Ovary (tissue), 9 donors: ENCODE data around the gene CCND3. TPM values are rescaled to one million over a fixed set of nuclear protein-coding genes. Genes with fewer than 3 reads are reported as not detected.

Experiments used
- DNase-seq, 5 donors: peaks; one replicate each; pipeline ENCODE4 v3.0.0-alpha.2; 2019 to 2020
- H3K27ac ChIP-seq, 2 donors: fragments of 200-600 bp; one replicate each; pipeline versions ENCODE4 v1.5.1 to v1.8.0; 2019 to 2022
- H3K27me3 ChIP-seq: fragments of 200-600 bp; one replicate; pipeline ENCODE4 v1.8.0; 2022
- H3K36me3 ChIP-seq: fragments of 200-600 bp; sonication (generic); one replicate; pipeline ENCODE4 v1.5.1; 2019
- H3K4me1 ChIP-seq: one replicate; pipeline ENCODE4 v1.8.1; 2013; ENCODE audit warnings: mild to moderate bottlenecking, moderate library complexity; ENCODE audit not compliant: insufficient read depth
- H3K4me3 ChIP-seq: fragments of 200-600 bp; sonication (generic); one replicate; pipeline ENCODE4 v1.5.1; 2017
- H3K9me3 ChIP-seq, 2 donors: fragments of 200-600 bp in 1 of 2; sonication (generic) in 1 of 2; one replicate each; pipeline versions ENCODE4 v1.5.1 to v1.8.1; 2013 to 2019; ENCODE audit warnings: mild to moderate bottlenecking in 1 of 2, moderate library complexity in 1 of 2
- CTCF ChIP-seq, 3 donors: fragments of 450-650 bp in 2 of 3; fragments of 200-600 bp in 1 of 3; IDR thresholded peaks; one replicate each; pipeline versions ENCODE4 v1.5.1 to v1.8.0; 2016 to 2022; ENCODE audit warnings: antibody characterized with exemption in 3 of 3, mild to moderate bottlenecking in 1 of 3
- EP300 ChIP-seq: sonication (generic); formaldehyde crosslinking; IDR thresholded peaks from one replicate; pipeline ENCODE4 v1.6.1; 2017; ENCODE audit warnings: antibody characterized with exemption
- POLR2A ChIP-seq: fragments of 450-650 bp; IDR thresholded peaks from one replicate; pipeline ENCODE4 v1.6.1; 2017; ENCODE audit warnings: antibody characterized with exemption, mild to moderate bottlenecking, moderate library complexity
- WGBS, 3 donors: extraction: QIAGEN DNeasy Blood & Tissue Kit in 1 of 3; methylation state at CpG; one replicate each; pipeline versions ENCODE4 v1.1.5 to v1.1.7; 2013 to 2017; 5-methylcytosine and 5-hydroxymethylcytosine counted together
- intact Hi-C, 4 donors: fragments of 100-400 bp; cut with DNase I; formaldehyde crosslinking; loops; one replicate each; pipeline versions ENCODE4 v1.11.0 to v1.15.1; 2022 to 2023
- polyA plus RNA-seq, 2 donors: library from polyadenylated mRNA; stranded (reverse); fragments of 200-250 nt in 1 of 2; fragments of 350-450 nt in 1 of 2; fragmentation: Illumina TruSeq in 1 of 2; extraction: RNeasy Lipid Tissue Mini Kit (QIAGEN cat#74804) in 1 of 2; gene quantifications; one replicate each; pipeline ENCODE4 v1.2.3, GENCODE V29; 2013 to 2014
- total RNA-seq, 7 donors: library from RNA; depleted of rRNA in 2 of 7; stranded (reverse); fragments of >200 nt in 2 of 7; fragmentation: NEBNext Ultra II Directional in 3 of 7; extraction: Animal tissue kit (Norgen Biotek cat#: 25700) in 3 of 7; gene quantifications; one replicate each; pipeline versions ENCODE4 v1.1.0 to v1.2.4, GENCODE V29; 2016 to 2023
- donor health status: DM: no; HTN: no; CAD: no; lungs with moderate emphysema.
- donor health status: DM: no; HTN: no; CAD: no.
- donor health status: Bipolar disorder and iron deficiency.
- donor health status: DM: yes; HTN: yes; CAD: no.
- donor health status: DM: no; HTN: no; CAD: no.
- donor health status: DM: yes; HTN: yes; CAD: no.

The CCND3 gene
- total and polyA plus RNA-seq, 9 donors = 22.7 to 217 (median 53.7) TPM

DNA sequence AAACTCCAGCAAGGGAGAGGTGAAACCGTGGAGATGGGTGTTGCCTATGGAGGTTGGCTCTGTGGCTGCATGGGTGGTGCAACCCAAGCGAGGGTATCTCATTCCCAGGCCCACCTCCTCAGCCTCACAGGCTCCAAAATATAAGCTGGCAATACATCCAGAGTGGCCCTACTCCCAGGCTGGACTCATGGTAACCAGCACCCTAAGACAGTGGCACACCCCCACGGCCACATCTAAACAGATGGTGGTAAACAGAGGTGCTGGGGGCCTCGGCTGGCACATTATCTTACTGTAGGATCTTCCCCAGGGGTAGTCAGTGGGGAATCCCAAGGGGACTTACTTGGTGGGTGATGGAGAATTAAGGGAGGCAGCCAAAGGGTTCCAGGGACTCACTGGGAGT is 33.7 kb upstream of the CCND3 start:
- TF ChIP-seq POLR2A (no peak), CTCF (IDR thresholded peaks at IDR 0.05) (no peak)
- Histone ChIP-seq H3K9me3 (no peaks in the 10 kb centered on the region), H3K27me3 (no peaks in the 10 kb centered on the region), H3K36me3 (no peaks in the 10 kb centered on the region), H3K4me1 (peaks cover 4% of the 10 kb centered on the region), H3K4me3 (no peak overlapping the region), H3K27ac (no peak overlapping the region)
- WGBS, 3 donors = 84 to 95% (median 90%) methylated on average over 4 of the region's 4 CpGs
- no peak for DNase-seq
- intact Hi-C loops = no loop called here

GRCh38 chr6:41974281-41974825 is 32.7 kb upstream of the CCND3 start:
- H3K9me3 ChIP-seq = no peaks in the 10 kb centered on the region

GRCh38 chr6:41972826-41973225 is 31.2 kb upstream of the CCND3 start:
- H3K36me3 ChIP-seq = no peaks in the 10 kb centered on the region
- TF ChIP-seq POLR2A (no peak), CTCF (IDR thresholded peaks at IDR 0.05) (no peak), EP300 (no peak)
- 28 to 43% (median 37%) methylated on average over 2 of the region's 2 CpGs for WGBS, 3 donors
- intact Hi-C loops = no loop called here
- H3K4me3 ChIP-seq = no peak overlapping the region
- H3K27me3 ChIP-seq = no peaks in the 10 kb centered on the region
- H3K9me3 ChIP-seq = no peaks in the 10 kb centered on the region
- no peak for DNase-seq
- H3K27ac ChIP-seq = no peak overlapping the region
- H3K4me1 ChIP-seq = peaks cover 4% of the 10 kb centered on the region

More at GRCh38 chr6:41974281-41974825, 32.7 kb upstream of the CCND3 start:
- no peak overlapping the region for H3K4me3 ChIP-seq
- no peak for TF ChIP-seq CTCF (IDR thresholded peaks at IDR 0.05)
- TF ChIP-seq EP300 = no peak
- no peak for TF ChIP-seq POLR2A
- H3K27ac ChIP-seq = no peak overlapping the region
- WGBS, 3 donors = 87 to 98% (median 94%) methylated on average over 5 of the region's 5 CpGs
- H3K27me3 ChIP-seq = no peaks in the 10 kb centered on the region
- DNase-seq = no peak
- peaks cover 4% of the 10 kb centered on the region for H3K4me1 ChIP-seq
- intact Hi-C loops = no loop called here
- H3K36me3 ChIP-seq = no peaks in the 10 kb centered on the region

DNA sequence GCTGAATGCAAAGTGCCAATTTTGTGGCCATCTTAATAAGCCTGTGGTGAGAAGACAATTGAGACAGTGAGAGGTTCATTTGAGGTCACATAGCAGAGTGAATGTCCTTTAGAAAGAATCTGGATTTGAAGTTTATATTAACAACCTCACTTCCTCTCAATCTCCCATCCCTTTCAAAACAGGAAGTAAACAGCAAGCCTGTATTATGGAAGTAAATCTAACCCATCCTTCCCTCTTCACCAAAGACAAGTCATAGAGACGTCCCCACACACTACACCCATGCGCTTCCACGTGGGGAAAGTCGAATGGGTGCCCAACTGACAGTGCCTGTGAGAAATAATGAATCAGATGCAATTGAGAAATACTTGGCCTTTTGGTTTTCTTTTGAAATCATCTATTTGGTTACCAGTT is 28.8 kb upstream of the CCND3 start:
- Histone ChIP-seq H3K9me3 (no peaks in the 10 kb centered on the region), H3K27me3 (no peaks in the 10 kb centered on the region), H3K4me3 (no peak overlapping the region), H3K36me3 (no peaks in the 10 kb centered on the region), H3K4me1 (peaks cover 4% of the 10 kb centered on the region), H3K27ac (no peak overlapping the region)
- intact Hi-C loops = no loop called here
- TF ChIP-seq CTCF (IDR thresholded peaks at IDR 0.05) = no peak
- TF ChIP-seq POLR2A = no peak
- TF ChIP-seq EP300 = no peak
- DNase-seq = no peak
- 56 to 61% (median 57%) methylated on average over 4 of the region's 4 CpGs for WGBS, 3 donors
